Peyer's patch (tissue), 4 donors: Measurements from ENCODE around the gene RADIL.
"Not testable (repeated sequence)": the region's sequence is repeated elsewhere in the genome, so short reads cannot be mapped to it uniquely, and the experiment has no call there.

Source experiments
- POLR2A ChIP-seq, 2 donors: fragments of 450-650 bp; IDR thresholded peaks; one replicate each; pipeline ENCODE4 v1.5.1; 2017; ENCODE audit warnings: antibody characterized with exemption in 2 of 2, mild to moderate bottlenecking in 2 of 2, moderate library complexity in 2 of 2
- TF ChIP-seq, protein P1 (sequence below), 6 experiments: fragments of 450-650 bp in 4 of 6; fragments of 200-600 bp in 2 of 6; sonication (generic) in 1 of 6; IDR thresholded peaks; one replicate each; pipeline ENCODE4 v1.5.1; 2017 to 2019; ENCODE audit warnings: antibody characterized with exemption in 6 of 6, mild to moderate bottlenecking in 3 of 6, moderate library complexity in 1 of 6

DNA sequence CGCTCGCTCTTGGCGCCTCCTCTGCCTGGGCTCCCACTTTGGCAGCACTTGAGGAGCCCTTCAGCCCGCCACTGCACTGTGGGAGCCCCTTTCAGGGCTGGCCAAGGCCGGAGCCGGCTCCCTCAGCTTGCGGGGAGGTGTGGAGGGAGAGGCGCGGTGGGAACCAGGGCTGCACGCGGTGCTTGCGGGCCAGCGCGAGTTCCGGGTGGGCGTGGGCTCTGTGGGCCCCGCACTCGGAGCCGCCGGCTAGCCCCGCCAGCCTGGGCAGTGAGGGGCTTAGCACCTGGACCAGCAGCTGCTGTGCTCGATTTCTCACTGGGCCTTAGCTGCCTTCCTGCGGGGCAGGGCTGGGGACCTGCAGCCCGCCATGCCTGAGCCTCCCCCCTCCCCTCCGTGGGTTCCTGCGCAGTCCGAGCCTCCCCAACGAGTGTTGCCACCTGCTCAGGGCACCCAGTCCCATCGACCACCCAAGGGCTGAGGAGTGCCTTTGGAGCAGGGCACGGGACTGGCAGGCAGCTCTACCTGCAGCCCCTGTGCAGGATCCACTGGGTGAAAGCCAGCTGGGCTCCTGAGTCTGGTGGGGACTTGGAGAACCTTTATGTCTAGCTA, 90.0 kb downstream of the RADIL start:
- TF ChIP-seq, protein P1, sequence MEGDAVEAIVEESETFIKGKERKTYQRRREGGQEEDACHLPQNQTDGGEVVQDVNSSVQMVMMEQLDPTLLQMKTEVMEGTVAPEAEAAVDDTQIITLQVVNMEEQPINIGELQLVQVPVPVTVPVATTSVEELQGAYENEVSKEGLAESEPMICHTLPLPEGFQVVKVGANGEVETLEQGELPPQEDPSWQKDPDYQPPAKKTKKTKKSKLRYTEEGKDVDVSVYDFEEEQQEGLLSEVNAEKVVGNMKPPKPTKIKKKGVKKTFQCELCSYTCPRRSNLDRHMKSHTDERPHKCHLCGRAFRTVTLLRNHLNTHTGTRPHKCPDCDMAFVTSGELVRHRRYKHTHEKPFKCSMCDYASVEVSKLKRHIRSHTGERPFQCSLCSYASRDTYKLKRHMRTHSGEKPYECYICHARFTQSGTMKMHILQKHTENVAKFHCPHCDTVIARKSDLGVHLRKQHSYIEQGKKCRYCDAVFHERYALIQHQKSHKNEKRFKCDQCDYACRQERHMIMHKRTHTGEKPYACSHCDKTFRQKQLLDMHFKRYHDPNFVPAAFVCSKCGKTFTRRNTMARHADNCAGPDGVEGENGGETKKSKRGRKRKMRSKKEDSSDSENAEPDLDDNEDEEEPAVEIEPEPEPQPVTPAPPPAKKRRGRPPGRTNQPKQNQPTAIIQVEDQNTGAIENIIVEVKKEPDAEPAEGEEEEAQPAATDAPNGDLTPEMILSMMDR (IDR thresholded peaks at IDR 0.05): not testable (repeated sequence)
- not testable (repeated sequence) for TF ChIP-seq POLR2A (IDR thresholded peaks at IDR 0.05)
